ENCODE results near the gene EMX2.

GRCh38 chr10:117502421-117503243 is 39.9 kb upstream of the EMX2 start:
- TF ChIP-seq, protein P1, sequence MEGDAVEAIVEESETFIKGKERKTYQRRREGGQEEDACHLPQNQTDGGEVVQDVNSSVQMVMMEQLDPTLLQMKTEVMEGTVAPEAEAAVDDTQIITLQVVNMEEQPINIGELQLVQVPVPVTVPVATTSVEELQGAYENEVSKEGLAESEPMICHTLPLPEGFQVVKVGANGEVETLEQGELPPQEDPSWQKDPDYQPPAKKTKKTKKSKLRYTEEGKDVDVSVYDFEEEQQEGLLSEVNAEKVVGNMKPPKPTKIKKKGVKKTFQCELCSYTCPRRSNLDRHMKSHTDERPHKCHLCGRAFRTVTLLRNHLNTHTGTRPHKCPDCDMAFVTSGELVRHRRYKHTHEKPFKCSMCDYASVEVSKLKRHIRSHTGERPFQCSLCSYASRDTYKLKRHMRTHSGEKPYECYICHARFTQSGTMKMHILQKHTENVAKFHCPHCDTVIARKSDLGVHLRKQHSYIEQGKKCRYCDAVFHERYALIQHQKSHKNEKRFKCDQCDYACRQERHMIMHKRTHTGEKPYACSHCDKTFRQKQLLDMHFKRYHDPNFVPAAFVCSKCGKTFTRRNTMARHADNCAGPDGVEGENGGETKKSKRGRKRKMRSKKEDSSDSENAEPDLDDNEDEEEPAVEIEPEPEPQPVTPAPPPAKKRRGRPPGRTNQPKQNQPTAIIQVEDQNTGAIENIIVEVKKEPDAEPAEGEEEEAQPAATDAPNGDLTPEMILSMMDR (IDR thresholded peaks at IDR 0.05) = no peak
- TF ChIP-seq POLR2A (IDR thresholded peaks at IDR 0.05) (no peak), EP300 (IDR thresholded peaks at IDR 0.05) (no peak)
